GM12878 (cell line): ENCODE results near the gene MAP7. TPM values are rescaled to one million over a fixed set of nuclear protein-coding genes. Genes with fewer than 3 reads are reported as not detected.

Experiments
- ATAC-seq: fragments of 200-7000 bp; cut with Tn5 transposase; 3 replicates; pipeline ENCODE4 v1.9.1; 2020; ENCODE audit warnings: mild to moderate bottlenecking, moderate library complexity
- BruUV-seq: library from RNA; stranded (reverse); fragments of 400-500 nt; replicated peaks from 2 replicates; lab custom pipeline; 2021; lab: Mats Ljungman, UMichigan
- CTCF ChIA-PET: fragments of 300-600 bp; sonication (Branson Sonifier 250); formaldehyde crosslinking; extraction: SDS; loops from one replicate; lab custom pipeline; 2021; ENCODE audit warnings: inconsistent platforms; lab: Yijun Ruan, JAX
- POLR2A ChIA-PET: fragments of 350-600 bp; formaldehyde crosslinking; extraction: SDS; loops from one replicate; lab custom pipeline; 2021; ENCODE audit warnings: inconsistent platforms; lab: Charles Lee
- RAD21 ChIA-PET: fragments of 300-600 bp; sonication (Branson Sonifier 250); formaldehyde crosslinking; loops from one replicate; lab custom pipeline; 2023; ENCODE audit warnings: antibody characterized with exemption; ENCODE audit not compliant: unreplicated experiment; lab: Charles Lee
- SMC1A ChIA-PET: fragments of 300-600 bp; sonication (Branson Sonifier 250); formaldehyde crosslinking; loops from one replicate; lab custom pipeline; 2023; ENCODE audit not compliant: unreplicated experiment, uncharacterized antibody; lab: Charles Lee
- DNase-seq: peaks from one replicate; pipeline ENCODE4 v3.0.0-alpha.2; 2011; ENCODE audit warnings: low read depth, low spot score
- FAIRE-seq: peaks from 3 replicates; lab custom pipeline; 2011; peaks lifted over from hg19 to GRCh38; lab: Jason Lieb, UNC
- H2AFZ ChIP-seq: 2 replicates; pipeline ENCODE4 v1.6.0; 2011; ENCODE audit warnings: low read depth, low read length, control low read depth; ENCODE audit not compliant: control insufficient read depth
- H3K27ac ChIP-seq: 2 replicates; pipeline ENCODE4 v1.5.1; 2011; ENCODE audit warnings: control low read depth; ENCODE audit not compliant: control insufficient read depth, insufficient read depth
- H3K27me3 ChIP-seq, 2 experiments: replicated peaks in 1 of 2; 2 replicates each; pipeline versions ENCODE4 v1.6.0 to v1.6.1; 2011; ENCODE audit warnings: low read length in 1 of 2; ENCODE audit not compliant: control insufficient read depth in 2 of 2, insufficient read depth in 2 of 2
- H3K36me3 ChIP-seq, 2 experiments: 2 replicates each; pipeline ENCODE4 v1.5.1; 2011; ENCODE audit warnings: low read length in 1 of 2; ENCODE audit not compliant: control insufficient read depth in 2 of 2, insufficient read depth in 2 of 2
- H3K4me1 ChIP-seq: 2 replicates; pipeline ENCODE4 v1.6.1; 2011; ENCODE audit warnings: mild to moderate bottlenecking, low read length, moderate library complexity, mixed read lengths; ENCODE audit not compliant: control insufficient read depth, insufficient read depth
- H3K4me2 ChIP-seq: 2 replicates; pipeline ENCODE4 v1.6.0; 2011; ENCODE audit warnings: control low read depth; ENCODE audit not compliant: control insufficient read depth, insufficient read depth
- H3K4me3 ChIP-seq: fragments of 200-600 bp; sonication (generic); 2 replicates; pipeline ENCODE4 v1.5.1; 2016
- H3K79me2 ChIP-seq: 2 replicates; pipeline ENCODE4 v1.6.0; 2011; ENCODE audit warnings: low read length; ENCODE audit not compliant: control insufficient read depth, insufficient read depth
- H3K9ac ChIP-seq: 2 replicates; pipeline ENCODE4 v1.8.0; 2011; ENCODE audit warnings: low read length, control low read depth, mixed read lengths; ENCODE audit not compliant: control insufficient read depth, insufficient read depth
- H3K9me3 ChIP-seq: replicated peaks from 3 replicates; pipeline ENCODE4 v1.5.1; 2011; ENCODE audit warnings: mild to moderate bottlenecking, low read length; ENCODE audit not compliant: control insufficient read depth, insufficient read depth
- H4K20me1 ChIP-seq: 2 replicates; pipeline ENCODE4 v1.6.0; 2011; ENCODE audit not compliant: control insufficient read depth, insufficient read depth
- CBFB ChIP-seq: IDR thresholded peaks from 2 replicates; pipeline ENCODE4 v1.6.1; 2016; ENCODE audit warnings: antibody characterized with exemption, low read depth
- CHD2 ChIP-seq: IDR thresholded peaks from 2 replicates; pipeline ENCODE4 v1.6.1; 2011; ENCODE audit warnings: low read depth, low read length, improper control_type of control experiment, borderline replicate concordance
- E2F4 ChIP-seq: IDR thresholded peaks from 2 replicates; pipeline ENCODE4 v1.6.1; 2012; ENCODE audit warnings: low read depth, low read length, improper control_type of control experiment
- IKZF2 ChIP-seq, 2 experiments: fragments of 450-650 bp; IDR thresholded peaks; 2 replicates each; pipeline ENCODE4 v1.6.1; 2017; ENCODE audit warnings: mild to moderate bottlenecking in 2 of 2, moderate library complexity in 2 of 2
- IRF5 ChIP-seq: fragments of 450-650 bp; IDR thresholded peaks from 2 replicates; pipeline ENCODE4 v1.6.1; 2017; ENCODE audit warnings: borderline replicate concordance
- JUNB ChIP-seq: IDR thresholded peaks from 2 replicates; pipeline ENCODE4 v1.6.1; 2016; ENCODE audit warnings: antibody characterized with exemption, mild to moderate bottlenecking
- NFXL1 ChIP-seq: fragments of 450-650 bp; IDR thresholded peaks from 2 replicates; pipeline ENCODE4 v1.6.1; 2017; ENCODE audit warnings: antibody characterized with exemption, mild to moderate bottlenecking, borderline replicate concordance
- NFYA ChIP-seq: IDR thresholded peaks from 2 replicates; pipeline ENCODE4 v1.6.1; 2011; ENCODE audit warnings: low read depth, mild to moderate bottlenecking, low read length, improper control_type of control experiment, borderline replicate concordance
- NRF1 ChIP-seq: conservative IDR thresholded peaks from 2 replicates; pipeline ENCODE4 v1.6.1; 2011; ENCODE audit warnings: mild to moderate bottlenecking, low read depth, low read length, improper control_type of control experiment
- POU2F2 ChIP-seq: IDR thresholded peaks from 3 replicates; pipeline ENCODE4 v1.6.1; 2011; ENCODE audit warnings: low read depth, mild to moderate bottlenecking, low read length, borderline replicate concordance
- RFX5 ChIP-seq: IDR thresholded peaks from 2 replicates; pipeline ENCODE4 v1.6.1; 2011; ENCODE audit warnings: low read depth, low read length, improper control_type of control experiment
- TAF1 ChIP-seq: IDR thresholded peaks from 2 replicates; pipeline ENCODE4 v1.6.1; 2011; ENCODE audit warnings: mild to moderate bottlenecking, low read depth, low read length, borderline replicate concordance
- TBL1XR1 ChIP-seq: IDR thresholded peaks from 2 replicates; pipeline ENCODE4 v1.6.1; 2012; ENCODE audit warnings: low read depth, low read length, improper control_type of control experiment
- TCF3 ChIP-seq: IDR thresholded peaks from 2 replicates; pipeline ENCODE4 v1.6.1; 2012; ENCODE audit warnings: low read depth, mild to moderate bottlenecking, low read length, borderline replicate concordance; ENCODE audit not compliant: insufficient read depth
- WRNIP1 ChIP-seq: IDR thresholded peaks from 2 replicates; pipeline ENCODE4 v1.6.1; 2011; ENCODE audit warnings: low read depth, low read length, improper control_type of control experiment, borderline replicate concordance
- ZBED1 ChIP-seq: IDR thresholded peaks from 2 replicates; pipeline ENCODE4 v1.6.1; 2016; ENCODE audit warnings: borderline replicate concordance
- WGBS: methylation state at CpG from one replicate; pipeline ENCODE4 v1.1.6; 2016; ENCODE audit warnings: low lambda C conversion rate; ENCODE audit not compliant: insufficient replicate concordance, insufficient coverage; ENCODE audit errors: missing lambda C conversion rate; 5-methylcytosine and 5-hydroxymethylcytosine counted together
- in situ Hi-C: fragments of 300-500 bp; cut with MboI; formaldehyde crosslinking; loops from 9 replicates; pipeline ENCODE4 v1.14.3; 2018; ENCODE audit warnings: mixed read lengths
- intact Hi-C: fragments of 100-400 bp; cut with micrococcal nuclease; formaldehyde crosslinking; loops from one replicate; pipeline ENCODE4 v1.14.2; 2022; ENCODE audit not compliant: unreplicated experiment
- polyA plus RNA-seq, 11 experiments: library from polyadenylated mRNA; depleted of rRNA in 4 of 11; unstranded in 6 of 11; stranded (reverse) in 5 of 11; fragments of >200 nt; fragmentation: Nextera tagmentation in 4 of 11; fragmentation: Illumina TruSeq in 1 of 11; extraction: Ambion mirVana in 4 of 11; extraction: Trizol in 1 of 11; gene quantifications; 1 replicate in 1 of 11; 2 replicates in 10 of 11; pipeline versions ENCODE4 v1.2.1 to v1.2.3, GENCODE V29; 2011 to 2016; ENCODE audit warnings: inconsistent platforms in 2 of 11, missing spikeins in 2 of 11, low read depth in 1 of 11
- total RNA-seq, 4 experiments: library from RNA; depleted of rRNA in 3 of 4; stranded (reverse); fragments of >200 nt in 3 of 4; fragmentation: Illumina TruSeq in 1 of 4; extraction: Trizol in 1 of 4; gene quantifications; 2 replicates each; pipeline versions ENCODE4 v1.2.1 to v1.2.3, GENCODE V29; 2013 to 2021

Gene MAP7
- total and polyA plus RNA-seq, 10 of the 15 experiments (the other 5 are each of a cell fraction or from before 2014, with no cell fraction given) = 0.04 to 0.17 (median 0.08) TPM; not detected in 2

- H3K27ac ChIP-seq = no peak overlapping the region
- ChIA-PET CTCF (interaction anchor here (2.2 kb wide), 1 partner anchor 17 kb away, joined by 6 read pairs; no protein-coding TSS in a partner anchor), POLR2A (no interaction called here), SMC1A (no interaction called here), RAD21 (no interaction called here)
- no peaks in the 10 kb centered on the region for H3K9me3 ChIP-seq
- H3K4me1 ChIP-seq = no peaks in the 10 kb centered on the region
- no peak overlapping the region for H2AFZ ChIP-seq
- H3K9ac ChIP-seq = no peak overlapping the region
- TF ChIP-seq NFYA = no peak
- H3K4me3 ChIP-seq = no peak overlapping the region
- in situ Hi-C loops = no loop called here
- no peaks in the 10 kb centered on the region for H3K36me3 ChIP-seq
- no peaks in the 10 kb centered on the region for H4K20me1 ChIP-seq
- BruUV-seq = no TSS peak
- no peak overlapping the region for H3K4me2 ChIP-seq
- DNase-seq (no peak), FAIRE-seq (no peak), ATAC-seq (no peak)
- 61% methylated on average over 3 of the region's 3 CpGs for WGBS
- no peaks in the 10 kb centered on the region for H3K27me3 ChIP-seq
- intact Hi-C loops = no loop called here
- no peaks in the 10 kb centered on the region for H3K79me2 ChIP-seq
These were observed 146.2 kb downstream of the MAP7 start for GRCh38 chr6:136404007-136404406.

- Histone ChIP-seq H2AFZ (no peak overlapping the region), H3K27me3 (no peaks in the 10 kb centered on the region), H3K36me3 (no peaks in the 10 kb centered on the region), H3K4me2 (no peak overlapping the region), H3K9me3 (no peaks in the 10 kb centered on the region), H3K79me2 (no peaks in the 10 kb centered on the region), H3K27ac (no peak overlapping the region), H3K9ac (no peak overlapping the region), H4K20me1 (no peaks in the 10 kb centered on the region), H3K4me3 (no peak overlapping the region), H3K4me1 (no peaks in the 10 kb centered on the region)
- in situ Hi-C loops (no loop called here), intact Hi-C loops (no loop called here)
- ChIA-PET CTCF (interaction anchor here (2.2 kb wide), 1 partner anchor 16 kb away, joined by 6 read pairs; no protein-coding TSS in a partner anchor), RAD21 (no interaction called here), POLR2A (no interaction called here), SMC1A (no interaction called here)
- ATAC-seq = no peak
- FAIRE-seq = no peak
- WGBS = 66% methylated on average over 6 of the region's 6 CpGs
- BruUV-seq = no TSS peak
- DNase-seq = no peak
- TF ChIP-seq JUNB (no peak), RFX5 (no peak), IKZF2 (IDR thresholded peaks at IDR 0.05) (no peak), NRF1 (no peak), ZBED1 (no peak), TBL1XR1 (no peak), CBFB (no peak), TCF3 (no peak), E2F4 (no peak), CHD2 (no peak), TAF1 (no peak), NFXL1 (no peak), POU2F2 (no peak), WRNIP1 (no peak), IRF5 (no peak)
These were observed 146.9 kb downstream of the MAP7 start for GRCh38 chr6:136403110-136403980.
